HG03460 (cell line): ENCODE measurements around the gene DYNLRB1.

Experiments used
- ATAC-seq: cut with Tn5 transposase; IDR thresholded peaks from one replicate; pipeline ENCODE4 v1.9.1; 2021; ENCODE audit not compliant: unreplicated experiment

DYNLRB1 gene

GRCh38 chr20:34532756-34533155, 16.5 kb downstream of the DYNLRB1 start:
- ATAC-seq, result no peak

DNA sequence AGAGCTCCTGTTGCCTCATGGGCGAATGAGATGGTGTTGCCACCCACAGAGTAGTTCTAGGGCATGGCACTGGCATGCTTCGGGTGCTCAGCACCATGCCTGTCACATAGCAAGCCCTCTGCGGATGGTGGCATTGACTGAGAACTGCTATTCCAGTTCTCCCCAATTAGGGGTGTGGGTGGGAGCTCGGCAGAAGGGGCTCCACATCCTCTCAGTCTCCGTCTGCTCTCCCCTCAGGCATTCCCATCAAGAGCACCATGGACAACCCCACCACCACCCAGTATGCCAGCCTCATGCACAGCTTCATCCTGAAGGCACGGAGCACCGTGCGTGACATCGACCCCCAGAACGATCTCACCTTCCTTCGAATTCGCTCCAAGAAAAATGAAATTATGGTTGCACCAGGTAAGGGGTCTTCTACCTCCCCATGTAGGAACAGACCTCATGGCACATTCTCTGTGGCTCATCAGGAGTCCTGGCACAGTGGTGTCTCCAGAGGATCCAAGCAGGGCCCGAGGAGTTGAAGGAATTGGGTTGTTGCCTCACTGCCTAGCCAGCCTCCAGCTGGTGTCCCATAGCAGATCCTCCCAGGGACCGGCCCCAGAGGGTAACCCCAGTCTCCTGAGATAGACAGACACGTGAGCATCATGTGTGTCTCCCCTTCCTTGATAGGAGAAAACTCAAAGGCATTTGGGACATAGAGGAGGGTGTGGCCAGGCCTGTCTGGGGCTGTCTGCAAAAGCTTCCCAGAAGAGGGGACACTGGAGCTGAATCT, 18.4 kb downstream of the DYNLRB1 start:
- ATAC-seq, result no peak

DNA sequence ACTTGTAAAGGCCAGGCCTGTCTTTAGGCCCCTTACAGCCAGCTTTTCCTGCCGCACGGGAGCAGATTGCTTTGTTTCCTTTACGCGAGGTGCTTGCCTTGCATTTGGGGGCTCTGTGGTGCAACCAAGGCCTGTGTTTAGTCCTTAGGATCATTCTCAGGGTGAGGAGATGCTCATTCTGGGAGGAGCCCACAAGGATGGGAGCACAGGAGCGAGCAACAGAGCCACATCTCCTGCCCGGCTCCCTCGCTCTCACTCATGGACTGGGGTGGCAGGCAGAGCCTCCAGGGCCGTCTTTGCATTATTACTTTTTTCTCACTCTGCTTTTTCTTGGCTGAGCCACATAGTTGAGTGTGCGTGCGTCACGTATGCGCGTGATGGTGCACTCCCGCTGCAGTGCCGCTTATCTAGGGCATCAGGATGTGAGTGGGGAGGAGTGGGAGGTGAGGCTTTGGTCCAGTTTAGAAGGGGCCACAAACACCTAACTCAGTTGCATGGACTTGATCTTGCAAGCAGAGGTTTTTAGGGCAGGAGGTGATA, 19.1 kb downstream of the DYNLRB1 start:
- ATAC-seq, result no peak

DNA sequence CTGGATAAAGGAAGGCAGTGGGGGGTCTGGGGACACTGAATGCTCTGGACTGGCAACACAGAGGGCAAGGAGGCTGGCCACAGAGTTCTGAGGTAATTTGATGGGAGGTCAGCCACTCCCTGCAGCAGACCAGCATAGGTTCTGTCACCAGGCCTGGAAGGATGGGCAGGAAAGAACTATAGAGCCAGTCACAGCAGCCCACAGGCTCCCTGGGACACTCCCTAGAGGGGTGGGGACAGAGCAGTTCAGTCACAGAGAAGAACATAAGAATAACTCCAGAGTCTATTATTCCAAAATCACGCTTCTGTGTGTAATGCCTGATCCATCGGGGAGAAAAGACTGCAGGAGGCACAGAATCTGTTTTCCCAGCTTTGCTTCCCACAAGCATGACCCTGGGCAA, 19.6 kb downstream of the DYNLRB1 start:
- ATAC-seq, result no peak

GRCh38 chr20:34536798-34537394, 20.7 kb downstream of the DYNLRB1 start:
- no peak for ATAC-seq

- ATAC-seq, result no peak
Observed at GRCh38 chr20:34537651-34538050, 21.4 kb downstream of the DYNLRB1 start.

DNA sequence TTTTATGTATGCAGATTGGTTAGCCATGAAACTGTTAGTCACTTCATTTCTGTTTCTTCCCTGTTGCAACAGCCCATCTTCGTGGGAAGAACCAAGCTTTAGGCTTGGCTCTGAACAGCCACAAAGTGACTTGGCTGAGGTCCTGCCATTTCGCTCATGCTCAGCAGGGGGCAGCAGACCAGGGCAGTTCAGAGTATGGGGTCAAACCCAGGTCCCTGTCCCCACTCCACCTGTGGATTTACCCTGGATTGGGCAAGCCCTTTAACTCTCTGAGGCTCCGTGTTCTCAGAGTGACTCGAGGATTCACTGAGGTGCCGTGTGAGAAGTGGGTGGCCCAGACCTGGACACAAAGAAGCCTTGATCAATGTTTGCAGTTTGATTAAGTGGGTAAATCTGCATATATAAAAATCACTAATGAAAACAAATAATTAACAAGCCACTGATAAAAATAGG, 22.5 kb downstream of the DYNLRB1 start:
- ATAC-seq, result no peak

- ATAC-seq, result no peak
Observed at GRCh38 chr20:34539756-34540155, 23.5 kb downstream of the DYNLRB1 start.

DNA sequence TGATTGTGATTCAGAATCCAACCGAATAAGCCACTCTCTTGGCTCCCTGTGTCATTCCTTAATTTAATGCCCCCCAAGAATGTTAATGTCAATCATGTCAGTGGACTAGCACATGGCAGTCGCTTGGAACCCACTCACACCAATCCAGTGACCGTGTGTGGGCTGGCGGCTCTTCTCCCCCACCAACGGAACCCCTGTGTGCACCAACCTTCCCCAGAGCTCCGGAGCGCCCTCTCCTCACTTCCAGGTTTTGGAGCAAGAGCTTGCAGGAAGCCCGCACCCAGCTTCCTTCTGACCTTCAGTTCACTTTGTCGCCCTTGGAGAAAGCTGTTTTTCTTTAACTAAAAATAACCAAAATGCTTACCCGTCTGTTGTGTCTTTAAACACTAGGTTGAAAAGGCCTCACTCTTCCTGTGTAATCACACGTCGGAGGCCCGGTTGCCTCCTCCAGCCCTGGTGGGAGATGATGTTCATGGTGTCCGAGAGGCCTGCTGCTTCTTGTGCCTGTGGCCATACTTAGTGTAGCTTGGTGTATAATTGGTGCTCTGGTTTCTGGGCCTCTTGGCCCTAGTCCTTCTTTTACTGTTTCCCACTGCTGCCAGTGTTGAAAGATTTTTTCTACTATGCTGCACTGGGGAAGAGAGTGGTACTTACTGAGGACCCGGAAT, 24.5 kb downstream of the DYNLRB1 start:
- ATAC-seq, result no peak

- no peak for ATAC-seq
Observed at GRCh38 chr20:34541264-34541901, 25.2 kb downstream of the DYNLRB1 start.

DNA sequence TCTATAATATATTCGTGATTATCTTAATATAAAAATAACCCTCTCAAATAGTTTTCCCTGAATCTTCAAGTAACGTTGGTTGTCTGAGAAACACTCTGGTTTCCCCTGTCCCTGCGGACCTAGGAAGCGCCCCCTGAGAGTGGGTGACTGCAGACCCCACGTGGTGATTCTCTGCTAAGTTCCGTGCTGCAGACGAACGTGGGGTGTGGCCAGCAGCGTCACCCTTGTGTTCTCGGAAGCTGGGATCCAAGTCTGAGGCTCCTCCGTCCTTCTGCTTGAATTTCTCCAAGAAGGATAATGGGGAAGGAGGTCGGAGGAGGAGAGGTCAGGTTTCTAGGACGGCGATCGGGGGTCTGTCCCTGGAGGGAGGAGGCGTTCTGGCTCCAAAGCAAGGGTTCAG, 25.7 kb downstream of the DYNLRB1 start:
- ATAC-seq, result no peak

DNA sequence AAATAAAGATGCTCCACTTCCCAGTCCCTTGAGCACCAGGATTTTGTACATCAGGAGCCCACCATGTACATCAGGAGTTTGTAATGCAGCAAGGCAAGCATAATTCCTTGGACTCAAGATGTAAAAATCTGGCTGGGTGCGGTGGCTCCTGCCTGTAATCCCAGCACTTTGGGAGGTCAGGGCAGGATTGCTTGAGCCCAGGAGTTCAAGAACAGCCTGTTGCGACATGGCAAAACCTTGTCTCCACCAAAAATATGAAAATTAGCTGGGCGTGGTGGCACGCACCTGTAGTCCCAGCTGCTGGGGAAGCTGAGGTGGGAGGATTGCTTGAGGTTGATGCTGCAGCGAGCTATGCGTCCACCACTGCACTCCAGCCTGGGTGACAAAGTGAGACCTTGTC, 26.2 kb downstream of the DYNLRB1 start:
- ATAC-seq, result no peak

- no peak for ATAC-seq
Observed at GRCh38 chr20:34543463-34544056, 27.3 kb downstream of the DYNLRB1 start.

- no peak for ATAC-seq
Observed at GRCh38 chr20:34544109-34544796, 28.0 kb downstream of the DYNLRB1 start.

DNA sequence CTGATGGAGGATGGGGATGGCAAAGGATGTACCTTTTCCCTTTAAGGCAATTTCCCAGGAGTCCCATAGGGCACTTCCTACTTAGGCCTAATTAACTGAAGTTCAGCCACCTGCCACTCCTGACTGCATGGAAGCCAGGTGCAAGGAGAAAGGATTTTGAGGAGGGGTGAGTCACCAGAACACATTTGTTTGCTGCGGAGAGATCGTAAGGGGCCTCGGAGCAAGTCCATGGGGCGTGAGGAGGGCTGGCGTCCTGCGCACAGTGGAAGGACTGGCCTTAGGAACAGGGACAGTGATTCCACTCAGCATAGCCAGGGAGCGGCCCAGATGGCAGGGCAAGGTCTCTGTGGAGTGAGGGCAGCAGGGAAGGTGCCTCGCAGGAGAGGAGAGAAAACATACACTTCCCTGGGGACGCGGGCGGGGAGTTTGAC, 30.5 kb downstream of the DYNLRB1 start:
- no peak for ATAC-seq

DNA sequence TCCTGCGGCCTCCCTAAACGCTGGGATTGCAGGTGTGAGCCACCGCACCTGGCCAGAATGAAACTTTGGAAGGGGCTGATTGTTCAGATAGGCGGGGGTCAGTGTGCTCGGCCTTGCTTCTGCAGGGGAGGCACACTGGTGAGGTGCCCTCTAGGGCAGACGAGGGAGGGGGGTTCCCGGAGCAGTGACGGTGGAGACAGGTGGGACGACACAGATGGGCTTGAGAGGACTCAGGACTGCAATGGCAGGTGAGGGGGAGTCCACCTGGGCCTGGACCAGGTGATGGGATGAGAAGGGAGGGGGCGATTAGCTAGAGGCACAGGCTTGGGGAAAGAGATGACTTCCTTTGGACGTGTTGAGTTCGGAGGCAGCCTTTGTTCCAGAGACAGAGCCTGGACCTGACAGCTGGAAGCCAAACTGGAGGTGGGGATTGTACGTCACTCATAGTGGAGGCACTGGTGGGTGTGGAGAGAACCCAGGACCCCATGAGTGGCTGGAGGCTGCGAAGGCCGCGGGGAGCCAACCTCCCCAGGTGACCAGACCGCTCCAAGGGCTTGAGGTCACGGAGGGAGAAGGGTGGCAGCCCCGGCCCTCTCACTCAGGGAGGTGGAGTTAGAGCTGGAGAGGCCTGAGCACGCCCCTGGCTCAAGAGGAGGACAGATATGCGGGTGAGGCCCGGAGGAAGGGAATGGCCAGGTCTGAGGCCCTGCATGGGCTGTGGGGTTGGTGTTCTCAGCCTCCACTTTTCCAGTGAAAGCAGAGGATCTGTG, 31.8 kb downstream of the DYNLRB1 start:
- ATAC-seq, result no peak

GRCh38 chr20:34549291-34549928, 33.2 kb downstream of the DYNLRB1 start:
- ATAC-seq, result no peak

GRCh38 chr20:34549929-34550305, 33.7 kb downstream of the DYNLRB1 start:
- no peak for ATAC-seq

DNA sequence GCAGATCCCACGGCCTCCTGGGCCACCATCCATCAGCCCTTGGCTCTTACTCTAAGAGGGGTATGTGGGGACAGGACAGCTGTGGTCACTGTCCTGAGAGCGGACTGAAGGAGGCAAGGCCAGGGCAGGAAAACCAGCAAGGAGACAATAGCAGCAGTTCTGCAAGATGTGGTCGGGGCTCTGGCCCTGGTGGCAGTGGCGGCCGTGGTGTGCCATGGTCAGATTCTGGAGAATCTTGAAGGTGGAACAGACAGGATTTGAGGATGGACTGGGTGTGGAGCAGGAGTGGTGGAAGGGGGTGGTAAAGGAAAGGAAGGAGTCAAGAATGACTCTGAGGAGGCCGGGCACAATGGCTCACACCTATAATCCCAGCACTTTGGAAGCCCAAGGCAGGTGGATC, 36.3 kb downstream of the DYNLRB1 start:
- ATAC-seq, result no peak
